ENCODE measurements around the gene TUBGCP2. TPM values are rescaled to one million over a fixed set of nuclear protein-coding genes. Genes with fewer than 3 reads are reported as not detected.

The TUBGCP2 gene
- total RNA-seq, 1 donor from 2014 or later, result 35.2 TPM

DNA sequence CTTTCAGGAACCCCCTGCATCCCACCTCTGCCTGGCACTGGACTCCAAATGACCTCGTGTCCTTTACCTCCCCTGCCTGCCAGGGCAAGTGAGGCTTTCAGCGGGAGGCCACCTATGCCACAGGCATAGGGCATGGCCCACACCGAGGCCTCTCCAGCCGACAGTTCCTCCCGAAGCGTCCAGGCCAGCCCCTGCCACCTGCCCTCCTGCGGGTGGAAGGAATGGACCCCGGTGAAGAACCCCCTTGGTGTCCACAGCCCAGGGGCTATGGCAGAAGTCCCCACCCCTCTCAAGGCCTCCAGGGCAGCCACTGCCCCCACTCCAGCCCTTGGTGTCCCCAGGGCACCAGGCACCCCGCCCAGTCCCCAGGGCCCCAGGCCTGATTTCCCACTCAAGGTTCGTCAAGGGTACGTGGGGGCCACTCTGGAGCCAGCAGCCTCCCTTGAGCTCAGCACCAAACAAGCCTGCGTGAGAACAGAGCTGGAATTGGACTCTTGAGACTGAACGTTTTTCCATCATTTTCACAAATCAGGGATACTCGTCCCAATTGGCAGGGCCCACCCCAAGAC lies 46.1 kb upstream of the TUBGCP2 start:
- H3K4me3 ChIP-seq (ENCODE audit: low read depth, low read length), result no peak overlapping the region
- no peak for DNase-seq (ENCODE audit: low read depth)
- TF ChIP-seq, protein P1, sequence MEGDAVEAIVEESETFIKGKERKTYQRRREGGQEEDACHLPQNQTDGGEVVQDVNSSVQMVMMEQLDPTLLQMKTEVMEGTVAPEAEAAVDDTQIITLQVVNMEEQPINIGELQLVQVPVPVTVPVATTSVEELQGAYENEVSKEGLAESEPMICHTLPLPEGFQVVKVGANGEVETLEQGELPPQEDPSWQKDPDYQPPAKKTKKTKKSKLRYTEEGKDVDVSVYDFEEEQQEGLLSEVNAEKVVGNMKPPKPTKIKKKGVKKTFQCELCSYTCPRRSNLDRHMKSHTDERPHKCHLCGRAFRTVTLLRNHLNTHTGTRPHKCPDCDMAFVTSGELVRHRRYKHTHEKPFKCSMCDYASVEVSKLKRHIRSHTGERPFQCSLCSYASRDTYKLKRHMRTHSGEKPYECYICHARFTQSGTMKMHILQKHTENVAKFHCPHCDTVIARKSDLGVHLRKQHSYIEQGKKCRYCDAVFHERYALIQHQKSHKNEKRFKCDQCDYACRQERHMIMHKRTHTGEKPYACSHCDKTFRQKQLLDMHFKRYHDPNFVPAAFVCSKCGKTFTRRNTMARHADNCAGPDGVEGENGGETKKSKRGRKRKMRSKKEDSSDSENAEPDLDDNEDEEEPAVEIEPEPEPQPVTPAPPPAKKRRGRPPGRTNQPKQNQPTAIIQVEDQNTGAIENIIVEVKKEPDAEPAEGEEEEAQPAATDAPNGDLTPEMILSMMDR (conservative IDR thresholded peaks at IDR 0.05; ENCODE audit: low read depth, low read length), result no peak

DNA sequence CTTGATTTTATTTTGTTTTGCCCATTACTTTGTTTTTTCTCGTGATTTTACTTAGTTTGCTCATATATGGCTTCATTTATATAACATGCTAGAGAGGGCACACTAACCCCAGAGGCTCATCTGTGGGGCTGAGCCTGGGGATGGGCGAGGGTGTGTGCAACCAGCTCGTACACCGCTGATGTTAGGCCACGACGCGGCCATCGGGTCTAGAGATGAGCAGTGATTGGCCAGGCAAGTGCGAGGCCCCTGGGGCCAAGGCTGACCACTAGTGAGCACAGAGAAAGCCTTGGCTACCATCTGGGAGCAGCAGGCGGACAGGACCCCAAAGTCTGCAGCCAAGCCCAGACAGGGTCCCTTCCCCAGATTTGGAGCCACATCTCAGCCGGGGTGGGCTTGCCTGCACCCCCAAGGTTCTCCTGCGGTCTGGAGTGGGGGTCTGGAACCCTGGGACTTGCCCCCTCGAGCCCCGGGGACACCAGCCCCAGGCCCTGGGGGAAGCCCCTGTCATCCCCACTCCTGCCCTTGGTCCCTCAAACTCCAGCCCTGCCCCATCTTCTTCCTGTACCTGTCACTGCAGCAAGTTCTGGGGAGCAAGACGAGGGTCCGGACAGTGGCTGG lies 45.4 kb upstream of the TUBGCP2 start:
- TF ChIP-seq, protein P1 (conservative IDR thresholded peaks at IDR 0.05; ENCODE audit: low read depth, low read length), result no peak

DNA sequence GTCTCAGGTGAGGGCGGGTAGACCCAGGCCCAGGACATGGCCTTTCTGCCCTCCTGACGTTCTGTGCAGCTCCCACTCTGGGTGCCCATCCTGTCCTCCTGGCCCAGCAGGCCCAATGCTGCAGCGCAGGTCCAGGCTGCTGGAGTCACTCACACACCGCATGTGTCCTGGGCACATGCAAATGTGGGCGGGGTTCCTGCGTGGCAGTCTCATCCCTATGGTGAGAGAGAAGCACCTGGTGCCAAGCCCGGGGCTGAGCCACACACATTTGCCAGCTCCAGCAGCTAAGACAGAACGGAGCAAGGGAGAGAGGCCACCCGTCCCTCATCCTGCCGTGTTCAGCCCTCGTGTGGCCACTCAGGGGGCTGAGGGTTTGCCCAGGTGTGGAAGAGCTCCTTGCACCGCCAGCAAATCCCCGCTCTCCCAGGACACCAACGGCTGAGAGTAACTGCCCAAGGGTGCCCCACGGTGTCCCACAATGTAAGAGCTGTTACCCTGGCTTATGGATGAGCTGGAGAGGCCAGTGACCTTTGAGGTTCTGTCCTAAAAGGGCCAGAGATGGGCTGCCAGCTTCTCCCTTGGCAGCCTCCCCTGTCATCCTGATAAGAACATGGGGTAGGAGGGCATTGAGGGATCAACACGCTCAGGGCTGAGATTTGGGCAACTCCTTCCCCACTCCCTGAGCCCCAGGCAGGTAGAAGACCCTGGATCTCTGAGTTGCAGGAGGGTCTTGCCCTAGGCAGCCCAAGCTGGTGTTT lies 44.7 kb upstream of the TUBGCP2 start:
- no peak for DNase-seq (ENCODE audit: low read depth)
- TF ChIP-seq, protein P1 (conservative IDR thresholded peaks at IDR 0.05; ENCODE audit: low read depth, low read length), result no peak
- H3K4me3 ChIP-seq (ENCODE audit: low read depth, low read length), result no peak overlapping the region

More for the DNA sequence above, 45.4 kb upstream of the TUBGCP2 start:
- DNase-seq (ENCODE audit: low read depth), result no peak
- H3K4me3 ChIP-seq (ENCODE audit: low read depth, low read length), result no peak overlapping the region

- DNase-seq (ENCODE audit: low read depth), result no peak
- TF ChIP-seq, protein P1 (conservative IDR thresholded peaks at IDR 0.05; ENCODE audit: low read depth, low read length), result no peak
- no peak overlapping the region for H3K4me3 ChIP-seq (ENCODE audit: low read depth, low read length)
These were observed 43.0 kb upstream of the TUBGCP2 start for GRCh38 chr10:133351408-133352318.

- DNase-seq (ENCODE audit: low read depth), result no peak
- H3K4me3 ChIP-seq (ENCODE audit: low read depth, low read length), result no peak overlapping the region
- TF ChIP-seq, protein P1 (conservative IDR thresholded peaks at IDR 0.05; ENCODE audit: low read depth, low read length), result no peak
These were observed 42.3 kb upstream of the TUBGCP2 start for GRCh38 chr10:133350950-133351329.

DNA sequence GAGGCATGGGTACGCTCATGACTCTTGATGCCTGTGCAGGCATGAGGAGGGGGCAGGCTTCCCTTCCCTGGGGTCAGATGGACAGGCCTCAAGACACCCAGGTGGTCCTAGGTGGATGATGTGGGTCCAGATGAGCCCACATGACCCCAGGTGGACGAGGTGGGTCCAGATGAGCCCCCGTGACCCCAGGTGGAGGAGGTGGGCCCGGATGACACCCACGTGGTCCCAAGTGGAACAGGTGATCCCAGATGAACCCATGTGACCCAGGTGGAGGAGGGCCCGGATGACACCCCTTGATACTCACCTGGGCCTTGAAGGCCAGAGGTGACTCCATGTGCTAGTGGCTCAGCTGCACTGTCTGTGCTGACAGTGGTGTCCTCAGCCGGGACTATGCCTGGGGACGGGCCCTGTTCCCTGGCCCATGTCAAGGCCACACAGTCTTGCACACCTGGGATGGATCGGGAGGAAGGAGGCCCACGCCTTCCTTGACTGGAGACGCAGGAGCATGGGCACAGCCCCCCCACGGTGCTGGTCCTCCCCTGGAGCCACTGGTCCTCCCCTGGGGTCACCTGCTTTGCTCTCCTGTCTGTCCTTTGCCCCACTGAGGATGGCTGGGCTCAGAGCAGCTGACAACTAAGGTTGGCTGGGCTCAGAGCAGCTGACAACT lies 41.7 kb upstream of the TUBGCP2 start:
- H3K4me3 ChIP-seq (ENCODE audit: low read depth, low read length), result no peak overlapping the region
- no peak for DNase-seq (ENCODE audit: low read depth)
- TF ChIP-seq, protein P1 (conservative IDR thresholded peaks at IDR 0.05; ENCODE audit: low read depth, low read length), result no peak

Data from epithelial cell of proximal tubule (primary cell).